OCI-LY7 (cell line): Measurements from ENCODE around the gene DDX52. TPM values are rescaled to one million over a fixed set of nuclear protein-coding genes. Genes with fewer than 3 reads are reported as not detected.

Source experiments
- BruUV-seq: library from RNA; stranded (reverse); fragments of 400-500 nt; replicated peaks from 2 replicates; lab custom pipeline; 2021; lab: Mats Ljungman, UMichigan
- CTCF ChIA-PET: fragments of 300-600 bp; sonication (Branson Sonifier 250); formaldehyde crosslinking; loops from one replicate; lab custom pipeline; 2022; ENCODE audit warnings: antibody characterized with exemption; ENCODE audit not compliant: unreplicated experiment; lab: Charles Lee
- POLR2A ChIA-PET: fragments of 300-600 bp; sonication (Branson Sonifier 250); formaldehyde crosslinking; loops from one replicate; lab custom pipeline; 2022; ENCODE audit warnings: antibody characterized with exemption; lab: Charles Lee
- DNase-seq: peaks from one replicate; pipeline ENCODE4 v3.0.0-alpha.2; 2015; ENCODE audit warnings: low spot score
- H2AFZ ChIP-seq: fragments of 200-600 bp; sonication (generic), shearing (Covaris generic); 2 replicates; pipeline ENCODE4 v1.6.1; 2014; ENCODE audit warnings: mild to moderate bottlenecking, antibody characterized with exemption, low read length, moderate library complexity
- H3K27ac ChIP-seq: fragments of 200-600 bp; sonication (generic); 2 replicates; pipeline ENCODE4 v1.5.1; 2014; ENCODE audit warnings: mixed run types, low read depth, mild to moderate bottlenecking, moderate library complexity, low read length, inconsistent platforms; ENCODE audit not compliant: poor library complexity, severe bottlenecking
- H3K36me3 ChIP-seq: fragments of 200-600 bp; sonication (generic); 2 replicates; pipeline ENCODE4 v1.6.1; 2014; ENCODE audit warnings: mild to moderate bottlenecking, antibody characterized with exemption, low read length, moderate library complexity, mixed read lengths; ENCODE audit not compliant: insufficient read depth
- H3K4me1 ChIP-seq: fragments of 200-600 bp; sonication (generic); 2 replicates; pipeline ENCODE4 v1.5.1; 2014; ENCODE audit warnings: mild to moderate bottlenecking, low read length; ENCODE audit not compliant: insufficient read depth, poor library complexity, severe bottlenecking
- H3K4me2 ChIP-seq: fragments of 200-600 bp; sonication (generic); 2 replicates; pipeline ENCODE4 v1.6.1; 2014; ENCODE audit warnings: mild to moderate bottlenecking, low read length
- H3K4me3 ChIP-seq: fragments of 200-600 bp; sonication (generic); 2 replicates; pipeline ENCODE4 v1.5.1; 2014; ENCODE audit warnings: mild to moderate bottlenecking, low read depth, low read length; ENCODE audit not compliant: poor library complexity, severe bottlenecking
- H3K79me2 ChIP-seq: fragments of 200-600 bp; sonication (generic); 2 replicates; pipeline ENCODE4 v1.6.1; 2016; ENCODE audit warnings: low read depth, mild to moderate bottlenecking, low read length, moderate library complexity, mixed read lengths; ENCODE audit not compliant: insufficient read depth
- H3K9me2 ChIP-seq: fragments of 200-600 bp; sonication (generic); 2 replicates; pipeline ENCODE4 v1.6.1; 2016; ENCODE audit warnings: mild to moderate bottlenecking, low read length, mixed read lengths; ENCODE audit not compliant: insufficient read depth
- H3K9me3 ChIP-seq: fragments of 200-600 bp; sonication (generic); 2 replicates; pipeline ENCODE4 v1.6.1; 2014; ENCODE audit warnings: mild to moderate bottlenecking, mixed run types, low read length, mixed read lengths
- H4K20me1 ChIP-seq: fragments of 200-600 bp; sonication (generic); 2 replicates; pipeline ENCODE4 v1.6.1; 2014; ENCODE audit warnings: mild to moderate bottlenecking, antibody characterized with exemption, low read length, moderate library complexity, mixed read lengths; ENCODE audit not compliant: insufficient read depth
- CTCF ChIP-seq: fragments of 200-600 bp; sonication (generic); conservative IDR thresholded peaks from 2 replicates; pipeline ENCODE4 v1.5.1; 2014; ENCODE audit warnings: mild to moderate bottlenecking, antibody characterized with exemption, low read length, moderate library complexity, mixed read lengths
- EZH2phosphoT487 ChIP-seq: fragments of 200-600 bp; sonication (generic); IDR thresholded peaks from 2 replicates; pipeline ENCODE4 v1.6.1; 2018; ENCODE audit warnings: low read depth, borderline replicate concordance, mild to moderate bottlenecking, mixed run types, antibody characterized with exemption, low read length, moderate library complexity, mixed read lengths
- intact Hi-C: fragments of 100-400 bp; cut with micrococcal nuclease; formaldehyde crosslinking; loops from one replicate; pipeline ENCODE4 v1.10.0; 2022; ENCODE audit not compliant: unreplicated experiment
- total RNA-seq, 2 experiments: library from RNA; depleted of rRNA in 1 of 2; stranded (reverse); fragments of >200 nt in 1 of 2; shearing (Covaris generic) in 1 of 2; gene quantifications; 2 replicates each; pipeline ENCODE4 v1.2.3, GENCODE V29; 2014 to 2022

The DDX52 gene
- total RNA-seq, 2 experiments from 2014 or later, result 18.1 to 35.2 TPM

GRCh38 chr17:37605081-37605480, 38.2 kb downstream of the DDX52 start:
- TF ChIP-seq CTCF (no peak), EZH2phosphoT487 (no peak)
- no peak for DNase-seq
- H3K27ac ChIP-seq, result peak overlapping the region; percentile 97

GRCh38 chr17:37604556-37604955, 38.7 kb downstream of the DDX52 start:
- Histone ChIP-seq H3K27ac (peak overlapping the region; percentile 10), H3K79me2 (peaks cover 88% of the 10 kb centered on the region), H4K20me1 (peaks cover 13% of the 10 kb centered on the region; the same call in 1 of the 2 replicates), H2AFZ (no peak overlapping the region), H3K4me2 (peak overlapping the region; percentile 81), H3K9me3 (peaks cover 5% of the 10 kb centered on the region; the same call in 1 of the 2 replicates), H3K4me3 (no peak overlapping the region), H3K9me2 (no peaks in the 10 kb centered on the region), H3K4me1 (peaks cover 38% of the 10 kb centered on the region), H3K36me3 (peaks cover 64% of the 10 kb centered on the region)
- TF ChIP-seq CTCF, result no peak
- TF ChIP-seq EZH2phosphoT487, result no peak
- no peak for DNase-seq
- ChIA-PET CTCF (interaction anchor here (0.5 kb wide), 1 partner anchor 886 kb away, joined by 3 read pairs; no protein-coding TSS in a partner anchor), POLR2A (interaction anchor here (0.7 to 1.0 kb wide), 2 partner anchors 24 to 154 kb away, joined by 3 read pairs; no protein-coding TSS in a partner anchor)
- no TSS peak for BruUV-seq
- intact Hi-C loops, result loop anchor here (10.0 kb wide), 1 partner anchor 1000 kb away; the partner anchor contains the start of gene MRM1

More at GRCh38 chr17:37605081-37605480, 38.2 kb downstream of the DDX52 start:
- Histone ChIP-seq H3K4me3 (peak overlapping the region; percentile 99), H2AFZ (no peak overlapping the region), H3K9me3 (peaks cover 5% of the 10 kb centered on the region; the same call in 1 of the 2 replicates), H3K79me2 (peaks cover 85% of the 10 kb centered on the region), H3K4me1 (peaks cover 44% of the 10 kb centered on the region), H4K20me1 (peaks cover 13% of the 10 kb centered on the region; the same call in 1 of the 2 replicates), H3K4me2 (peak overlapping the region; percentile 81), H3K36me3 (peaks cover 59% of the 10 kb centered on the region), H3K9me2 (no peaks in the 10 kb centered on the region)
- BruUV-seq, result no TSS peak
- ChIA-PET POLR2A (interaction anchor here (0.6 to 1.0 kb wide), 2 partner anchors 11 to 24 kb away, joined by 3 to 4 read pairs; no protein-coding TSS in a partner anchor), CTCF (interaction anchor here (0.5 kb wide), 1 partner anchor 885 kb away, joined by 3 read pairs; no protein-coding TSS in a partner anchor)
- intact Hi-C loops, result loop anchor here (5.0 to 10.0 kb wide), 3 partner anchors 212 to 1000 kb away; partner anchors contain the start of gene MRM1

- CTCF ChIA-PET, result no interaction called here
- Histone ChIP-seq H3K4me2 (no peak overlapping the region), H4K20me1 (no peaks in the 10 kb centered on the region), H3K27ac (no peak overlapping the region), H3K9me3 (no peaks in the 10 kb centered on the region), H2AFZ (no peak overlapping the region), H3K79me2 (peaks cover 50% of the 10 kb centered on the region), H3K4me1 (peaks cover 3% of the 10 kb centered on the region), H3K36me3 (peaks cover 92% of the 10 kb centered on the region), H3K9me2 (no peaks in the 10 kb centered on the region), H3K4me3 (no peak overlapping the region)
- DNase-seq, result no peak
- intact Hi-C loops, result no loop called here
- BruUV-seq, result no TSS peak
- no peak for TF ChIP-seq CTCF
- POLR2A ChIA-PET, result no interaction called here
Measured at GRCh38 chr17:37598145-37598544, 45.1 kb downstream of the DDX52 start.
